Kasumi-1 (cell line): ENCODE data around the gene VPREB3.

ENCODE experiments used
- DNase-seq, 2 experiments: peaks; one replicate each; lab custom pipeline; 2025; lab: John Stamatoyannopoulos, UW

Gene VPREB3

DNA sequence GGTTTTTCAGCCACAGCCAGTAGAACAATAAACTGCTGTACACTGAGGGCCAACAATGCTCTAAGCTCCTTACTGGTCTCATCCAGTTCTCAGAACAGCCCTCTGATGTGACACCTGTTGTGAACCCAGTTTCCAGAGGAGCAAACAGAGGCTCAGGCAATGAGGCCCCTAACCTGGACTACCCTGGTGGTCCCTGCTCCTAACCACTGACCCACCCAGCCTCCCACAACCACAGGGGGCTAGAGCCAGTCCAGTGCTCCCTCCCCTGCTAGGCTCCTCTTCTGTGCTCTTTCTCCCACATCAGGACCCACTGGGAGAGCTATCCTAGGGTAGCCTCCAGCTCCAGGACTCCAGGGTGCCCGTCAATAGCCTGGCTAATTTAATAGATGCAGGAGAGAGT lies 28.5 kb upstream of the VPREB3 start:
- DNase-seq = no peak

DNA sequence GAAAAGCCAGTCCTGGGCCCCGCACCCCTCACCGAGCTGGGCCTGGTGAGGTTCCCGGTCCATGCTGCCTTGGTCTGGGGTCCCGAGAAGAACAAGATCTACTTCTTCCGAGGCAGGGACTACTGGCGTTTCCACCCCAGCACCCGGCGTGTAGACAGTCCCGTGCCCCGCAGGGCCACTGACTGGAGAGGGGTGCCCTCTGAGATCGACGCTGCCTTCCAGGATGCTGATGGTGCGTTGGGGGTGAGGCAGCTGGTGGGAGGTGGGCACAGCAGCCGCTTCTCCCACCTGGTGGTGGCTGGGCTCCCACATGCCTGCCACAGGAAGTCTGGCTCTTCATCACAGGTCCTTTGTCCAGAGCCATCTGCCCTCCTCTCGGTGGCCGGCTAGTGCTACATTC lies 28.0 kb upstream of the VPREB3 start:
- DNase-seq = no peak

DNA sequence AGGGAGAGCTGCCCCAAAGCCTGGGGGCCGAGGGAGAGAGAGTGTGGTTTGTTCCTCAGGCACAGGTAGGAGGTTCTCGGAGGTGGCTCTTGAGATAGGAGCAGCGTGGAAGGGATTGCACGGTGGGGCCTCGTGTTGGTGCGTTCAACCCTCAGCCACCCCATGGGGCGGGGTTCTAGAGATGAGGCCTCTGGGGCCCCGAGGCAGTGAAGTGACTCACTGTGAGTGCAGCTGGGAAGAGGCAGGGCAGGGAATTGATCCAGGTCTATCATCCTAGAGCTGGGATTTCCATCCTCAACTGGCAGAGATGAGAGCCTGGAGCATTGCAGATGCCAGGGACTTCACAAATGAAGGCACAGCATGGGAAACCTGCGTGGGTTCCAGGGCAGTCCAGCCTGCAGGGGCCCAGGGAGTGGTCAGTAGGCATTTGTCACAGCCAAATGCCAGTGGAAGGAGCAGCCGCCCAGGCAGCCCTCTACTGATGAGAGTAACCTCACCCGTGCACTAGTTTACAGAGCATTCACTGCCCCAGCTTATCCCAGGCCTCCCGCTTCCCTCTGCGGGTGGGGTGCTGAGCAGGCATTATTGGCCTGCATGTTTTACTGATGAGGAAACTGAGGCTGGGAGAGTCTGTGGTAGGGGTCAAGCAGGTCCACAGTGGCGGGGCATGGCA lies 27.4 kb upstream of the VPREB3 start:
- DNase-seq = no peak

DNA sequence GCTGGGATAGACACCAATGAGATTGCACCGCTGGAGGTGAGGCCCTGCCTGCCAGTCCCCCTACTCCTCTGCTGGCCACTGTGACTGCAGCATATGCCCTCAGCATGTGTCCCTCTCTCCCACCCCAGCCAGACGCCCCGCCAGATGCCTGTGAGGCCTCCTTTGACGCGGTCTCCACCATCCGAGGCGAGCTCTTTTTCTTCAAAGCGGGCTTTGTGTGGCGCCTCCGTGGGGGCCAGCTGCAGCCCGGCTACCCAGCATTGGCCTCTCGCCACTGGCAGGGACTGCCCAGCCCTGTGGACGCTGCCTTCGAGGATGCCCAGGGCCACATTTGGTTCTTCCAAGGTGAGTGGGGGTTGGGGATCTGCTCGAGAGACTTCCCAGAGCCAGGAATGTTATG lies 26.8 kb upstream of the VPREB3 start:
- DNase-seq = no peak

DNA sequence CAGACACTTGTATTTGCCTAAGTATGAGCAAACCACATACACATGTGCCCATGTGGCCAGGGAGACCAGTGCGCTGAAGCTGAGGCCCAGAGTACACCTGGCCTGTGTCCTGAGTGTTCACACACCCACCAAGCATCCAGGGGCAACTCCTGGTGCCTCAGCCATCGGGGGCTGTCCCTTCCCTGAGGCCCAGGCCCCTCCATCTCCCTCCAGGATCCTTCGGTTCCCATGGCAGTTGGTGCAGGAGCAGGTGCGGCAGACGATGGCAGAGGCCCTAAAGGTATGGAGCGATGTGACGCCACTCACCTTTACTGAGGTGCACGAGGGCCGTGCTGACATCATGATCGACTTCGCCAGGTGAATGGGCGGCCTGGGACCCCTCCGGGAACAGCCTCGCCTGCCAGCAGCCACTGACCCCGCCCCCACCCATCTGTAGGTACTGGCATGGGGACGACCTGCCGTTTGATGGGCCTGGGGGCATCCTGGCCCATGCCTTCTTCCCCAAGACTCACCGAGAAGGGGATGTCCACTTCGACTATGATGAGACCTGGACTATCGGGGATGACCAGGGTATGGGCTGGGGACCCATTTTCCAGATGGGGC lies 26.0 kb upstream of the VPREB3 start:
- no peak for DNase-seq

GRCh38 chr22:23779731-23780130 lies 25.5 kb upstream of the VPREB3 start:
- DNase-seq = no peak

DNA sequence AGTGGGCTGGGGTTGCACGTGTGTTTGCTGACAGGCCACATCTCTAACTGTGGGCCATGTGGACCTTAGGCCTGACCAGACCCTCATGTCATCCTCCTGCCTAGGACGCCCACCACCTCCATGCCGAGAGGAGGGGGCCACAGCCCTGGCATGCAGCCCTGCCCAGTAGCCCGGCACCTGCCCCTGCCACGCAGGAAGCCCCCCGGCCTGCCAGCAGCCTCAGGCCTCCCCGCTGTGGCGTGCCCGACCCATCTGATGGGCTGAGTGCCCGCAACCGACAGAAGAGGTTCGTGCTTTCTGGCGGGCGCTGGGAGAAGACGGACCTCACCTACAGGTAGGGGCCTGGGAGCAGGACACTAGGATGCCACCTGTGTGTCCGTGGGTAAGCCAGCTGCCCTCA lies 24.9 kb upstream of the VPREB3 start:
- no peak for DNase-seq

- DNase-seq = no peak
These were observed 24.3 kb upstream of the VPREB3 start for GRCh38 chr22:23778577-23778900.

DNA sequence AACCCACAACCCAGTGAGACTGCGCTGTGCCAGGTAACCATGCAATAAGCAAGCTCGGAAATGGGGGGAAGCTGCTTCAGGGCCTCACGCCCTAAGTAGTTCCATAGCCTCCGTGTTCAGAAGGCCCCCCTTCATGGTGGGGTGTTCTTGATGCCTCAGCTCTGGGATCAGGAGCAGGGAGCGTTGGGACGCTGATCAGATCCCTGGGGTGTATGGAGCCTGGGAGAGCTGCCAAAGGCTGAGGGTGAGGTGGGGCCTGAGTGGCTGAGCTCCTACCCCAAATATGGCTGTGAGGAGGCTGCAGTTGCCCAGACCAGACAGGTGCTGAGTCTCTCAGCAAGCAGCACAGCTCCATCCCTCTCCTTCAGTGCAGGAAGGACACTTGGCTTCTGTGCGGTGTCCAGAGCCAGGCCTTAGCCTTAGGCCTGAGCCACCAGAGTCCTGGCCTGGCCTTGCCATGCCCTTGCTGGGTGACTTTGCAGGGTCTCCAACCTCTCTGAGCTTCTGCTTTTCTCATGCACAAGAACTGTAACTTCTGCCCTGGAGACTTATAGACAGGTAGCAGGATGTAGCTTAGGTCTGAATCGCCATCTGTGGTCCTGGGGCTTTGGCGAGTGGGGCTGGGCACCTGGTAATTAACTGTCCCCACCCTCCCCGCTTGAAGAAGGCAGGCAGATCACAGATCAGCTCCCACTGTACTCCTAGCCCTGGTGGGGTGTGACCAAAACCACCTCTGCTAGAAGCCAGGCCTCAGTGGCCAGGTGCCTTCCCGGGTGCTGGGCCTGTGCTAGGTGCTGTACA lies 23.8 kb upstream of the VPREB3 start:
- no peak for DNase-seq

DNA sequence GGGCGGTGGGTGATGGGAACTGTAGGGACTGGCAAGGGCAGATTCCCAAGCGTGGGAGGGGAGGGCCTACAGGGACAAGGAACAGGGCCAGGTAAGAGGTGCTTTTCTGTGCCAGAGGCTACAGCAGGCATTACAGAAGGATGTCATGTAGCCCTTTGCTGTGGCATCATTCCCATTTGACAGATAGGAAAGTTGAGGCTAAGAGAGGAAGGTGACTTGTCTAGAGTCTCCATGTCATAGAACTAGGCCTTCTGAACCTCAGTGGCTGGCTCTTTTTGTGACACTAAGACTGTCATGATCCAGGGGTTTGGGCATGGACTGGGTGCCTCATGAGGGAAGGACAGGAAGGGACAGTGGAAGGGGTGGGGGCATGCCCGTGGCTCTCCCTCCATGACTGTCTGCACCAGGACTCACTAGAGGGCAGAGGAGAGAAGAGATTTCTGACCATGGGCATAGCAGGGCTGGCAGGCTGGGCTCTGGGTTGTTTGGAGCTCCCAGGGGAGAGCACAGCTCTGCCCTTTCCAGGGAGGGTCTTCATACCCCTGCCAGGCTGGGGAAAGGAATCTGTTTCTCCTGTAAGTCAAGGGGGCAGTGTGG lies 21.7 kb upstream of the VPREB3 start:
- no peak for DNase-seq

DNA sequence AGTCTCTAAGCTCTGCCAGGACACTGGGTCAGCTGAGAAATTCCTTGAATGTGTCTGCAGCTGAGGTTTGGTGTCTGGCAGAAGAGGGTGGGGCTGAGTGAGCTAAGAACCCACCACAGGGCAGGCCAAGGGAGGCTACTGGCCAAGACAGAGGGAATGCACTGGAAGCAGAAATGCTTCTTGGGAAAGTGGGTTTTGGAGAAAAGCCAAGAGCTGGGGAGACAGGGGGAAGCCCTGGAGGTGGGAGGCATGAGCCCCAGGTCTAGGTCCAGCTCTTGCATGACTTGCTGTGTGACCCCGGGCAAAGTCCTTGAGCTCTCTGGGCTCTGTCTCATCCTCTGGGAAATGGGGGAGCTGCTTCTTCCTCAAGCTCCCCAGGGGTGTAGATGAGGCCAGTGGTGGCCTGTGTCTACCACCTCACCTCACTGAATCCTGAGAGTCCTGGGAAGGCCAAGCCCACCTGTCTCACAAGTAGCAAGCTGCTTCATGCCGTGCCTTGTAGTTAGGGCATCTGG lies 20.8 kb upstream of the VPREB3 start:
- no peak for DNase-seq

GRCh38 chr22:23774114-23774921 lies 20.1 kb upstream of the VPREB3 start:
- DNase-seq = no peak

GRCh38 chr22:23773483-23774113 lies 19.4 kb upstream of the VPREB3 start:
- DNase-seq = no peak

DNA sequence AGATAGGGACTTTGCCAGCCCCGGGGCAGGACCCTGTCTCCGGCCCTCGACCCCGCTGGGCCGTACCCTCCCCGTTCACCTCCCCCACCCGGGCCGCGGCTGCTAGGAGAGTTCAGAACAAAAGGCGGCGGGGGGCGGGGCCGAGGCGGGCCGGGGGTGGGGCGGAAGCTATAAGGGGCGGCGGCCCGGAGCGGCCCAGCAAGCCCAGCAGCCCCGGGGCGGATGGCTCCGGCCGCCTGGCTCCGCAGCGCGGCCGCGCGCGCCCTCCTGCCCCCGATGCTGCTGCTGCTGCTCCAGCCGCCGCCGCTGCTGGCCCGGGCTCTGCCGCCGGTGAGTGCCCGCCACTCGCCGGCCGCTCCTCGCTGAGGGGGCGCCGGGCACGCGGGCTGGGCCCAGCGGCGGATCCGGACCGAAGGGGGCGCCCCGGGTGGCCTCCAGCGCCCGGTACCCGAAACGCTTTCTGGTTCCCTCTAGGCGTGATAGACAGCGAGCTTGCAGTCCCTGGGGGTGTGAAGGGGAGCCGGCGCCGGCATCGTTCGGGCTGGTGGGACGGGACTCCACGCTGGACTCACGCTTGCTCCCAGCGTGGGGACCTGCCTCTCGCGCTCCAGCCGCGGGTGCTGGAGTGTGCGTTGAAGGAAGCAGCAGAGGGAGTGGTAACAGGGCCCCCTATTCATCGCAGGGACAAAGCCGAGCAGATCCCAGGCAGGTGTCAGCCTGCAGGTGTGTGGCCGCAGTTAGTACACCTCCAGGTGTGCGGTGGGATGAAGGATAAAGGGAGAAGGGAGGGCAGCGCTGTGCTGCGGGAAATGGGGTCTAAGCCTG lies 18.6 kb upstream of the VPREB3 start, which contains the start of gene MMP11:
MMP11 (plus strand) TSS at position 201 of the 825 bp plus-strand sequence; CDS start at position 223, 22 bp downstream.
- DNase-seq = peak; percentile 16 to 28

- DNase-seq = no peak
These were observed 18.1 kb upstream of the VPREB3 start for GRCh38 chr22:23772315-23772648.

- no peak for DNase-seq
These were observed 15.2 kb upstream of the VPREB3 start for GRCh38 chr22:23769321-23769965.

GRCh38 chr22:23767673-23768548 lies 13.7 kb upstream of the VPREB3 start, which contains the start of gene CHCHD10:
CHCHD10 (minus strand) TSS chr22:23767972; CDS start chr22:23767874, 98 bp downstream.
- peak; percentile 72 to 78 for DNase-seq

GRCh38 chr22:23767303-23767672 lies 13.1 kb upstream of the VPREB3 start:
- DNase-seq = no peak
